GM23338 (cell line): ENCODE measurements around the gene AKR1C8. TPM values are rescaled to one million over a fixed set of nuclear protein-coding genes. Genes with fewer than 3 reads are reported as not detected.
A peak's percentile ranks its signal among the peaks of the same experiment; 100 is the strongest.

Experiments
- ATAC-seq: fragments of 200-7000 bp; cut with Tn5 transposase; 3 replicates; pipeline ENCODE4 v1.9.1; 2020
- DNase-seq: peaks from one replicate; pipeline ENCODE4 v3.0.0-alpha.2; 2015; ENCODE audit warnings: low spot score
- H2AFZ ChIP-seq: fragments of 200-600 bp; sonication (generic); 2 replicates; pipeline ENCODE4 v1.8.0; 2016; ENCODE audit warnings: antibody characterized with exemption, mild to moderate bottlenecking, moderate library complexity
- H3F3A ChIP-seq: fragments of 200-600 bp; sonication (generic); replicated peaks from 2 replicates; pipeline ENCODE4 v1.8.0; 2017; ENCODE audit warnings: antibody characterized with exemption, mixed run types, low read depth
- H3K27ac ChIP-seq: fragments of 200-600 bp; sonication (generic); 2 replicates; pipeline ENCODE4 v1.6.1; 2016; ENCODE audit warnings: low read depth
- H3K27me3 ChIP-seq: fragments of 200-600 bp; sonication (generic); 2 replicates; pipeline ENCODE4 v1.8.0; 2016; ENCODE audit warnings: mild to moderate bottlenecking, mixed run types, moderate library complexity; ENCODE audit not compliant: insufficient read depth
- H3K36me3 ChIP-seq: fragments of 200-600 bp; sonication (generic); 2 replicates; pipeline ENCODE4 v1.8.0; 2016; ENCODE audit warnings: mild to moderate bottlenecking; ENCODE audit not compliant: insufficient read depth
- H3K4me1 ChIP-seq: fragments of 200-600 bp; sonication (generic); 2 replicates; pipeline ENCODE4 v1.8.0; 2016; ENCODE audit warnings: mild to moderate bottlenecking, moderate library complexity; ENCODE audit not compliant: insufficient read depth
- H3K4me2 ChIP-seq: fragments of 200-600 bp; sonication (generic); 2 replicates; pipeline ENCODE4 v1.7.1; 2017; ENCODE audit warnings: mixed run types
- H3K4me3 ChIP-seq: fragments of 200-600 bp; sonication (generic); 2 replicates; pipeline ENCODE4 v1.6.1; 2016; ENCODE audit warnings: mixed run types
- H3K79me2 ChIP-seq: fragments of 200-600 bp; sonication (generic); replicated peaks from 2 replicates; pipeline ENCODE4 v1.8.0; 2017; ENCODE audit warnings: mild to moderate bottlenecking; ENCODE audit not compliant: insufficient read depth
- H3K9me2 ChIP-seq: fragments of 200-600 bp; sonication (generic); 2 replicates; pipeline ENCODE4 v1.8.0; 2017; ENCODE audit not compliant: insufficient read depth
- H4K20me1 ChIP-seq: fragments of 200-600 bp; sonication (generic); replicated peaks from 2 replicates; pipeline ENCODE4 v1.8.0; 2017; ENCODE audit warnings: mild to moderate bottlenecking; ENCODE audit not compliant: insufficient read depth
- H3K27ac Mint-ChIP-seq: 2 replicates; pipeline ENCODE4 v1.8.0; 2020; ENCODE audit warnings: inconsistent platforms, mild to moderate bottlenecking, moderate library complexity, mixed read lengths
- H3K27me3 Mint-ChIP-seq: 3 replicates; pipeline ENCODE4 v1.8.0; 2022; ENCODE audit warnings: low read depth, mild to moderate bottlenecking, moderate library complexity, mixed read lengths, inconsistent platforms; ENCODE audit not compliant: insufficient read depth, poor library complexity
- H3K36me3 Mint-ChIP-seq: 3 replicates; pipeline ENCODE4 v1.8.0; 2021; ENCODE audit warnings: low read depth, mild to moderate bottlenecking, inconsistent platforms, moderate library complexity, mixed read lengths
- H3K4me1 Mint-ChIP-seq: 3 replicates; pipeline ENCODE4 v1.8.0; 2020; ENCODE audit warnings: mild to moderate bottlenecking, inconsistent platforms, mixed read lengths
- H3K4me3 Mint-ChIP-seq: 3 replicates; pipeline ENCODE4 v1.8.0; 2021; ENCODE audit warnings: moderate library complexity, mild to moderate bottlenecking, inconsistent platforms, mixed read lengths
- H3K9me3 Mint-ChIP-seq: 3 replicates; pipeline ENCODE4 v1.8.0; 2020; ENCODE audit warnings: moderate library complexity, mild to moderate bottlenecking, inconsistent platforms, mixed read lengths
- EZH2 ChIP-seq: fragments of 200-600 bp; sonication (generic); IDR thresholded peaks from one replicate; pipeline ENCODE4 v1.8.0; 2017; ENCODE audit warnings: antibody characterized with exemption, mild to moderate bottlenecking, low read depth; ENCODE audit not compliant: unreplicated experiment
- JUNB ChIP-seq: IDR thresholded peaks from one replicate; pipeline ENCODE4 v1.6.1; 2016; ENCODE audit warnings: antibody characterized with exemption; ENCODE audit not compliant: unreplicated experiment
- NANOG ChIP-seq: IDR thresholded peaks from 2 replicates; pipeline ENCODE4 v1.6.1; 2016; ENCODE audit warnings: antibody characterized with exemption, borderline replicate concordance
- POLR2AphosphoS5 ChIP-seq: IDR thresholded peaks from 2 replicates; pipeline ENCODE4 v1.6.1; 2016; ENCODE audit warnings: antibody characterized with exemption, low read depth
- STAT1 ChIP-seq: IDR thresholded peaks from one replicate; pipeline ENCODE4 v1.6.1; 2016; ENCODE audit warnings: antibody characterized with exemption; ENCODE audit not compliant: unreplicated experiment
- ZNF114 ChIP-seq: fragments of 250-450 bp; sonication (Bioruptor Pico); IDR thresholded peaks from 2 replicates; pipeline ENCODE4 v1.5.0; 2020; ENCODE audit warnings: mild to moderate bottlenecking, moderate library complexity
- polyA plus RNA-seq: library from polyadenylated mRNA; unstranded; fragments of >200 nt; fragmentation: Nextera tagmentation; extraction: Ambion mirVana; gene quantifications from 2 replicates; pipeline ENCODE4 v1.2.1, GENCODE V29; 2016
- total RNA-seq: library from RNA; depleted of rRNA; stranded (reverse); fragments of >200 nt; shearing (Covaris generic); gene quantifications from 2 replicates; pipeline ENCODE4 v1.2.3, GENCODE V29; 2014
- TF ChIP-seq, protein P1 (sequence below), 2 experiments: fragments of 200-600 bp in 1 of 2; sonication (generic) in 1 of 2; conservative IDR thresholded peaks; 2 replicates each; pipeline versions ENCODE4 v1.5.1 to v1.6.1; 2016 to 2017; ENCODE audit warnings: antibody characterized with exemption in 2 of 2, low read depth in 2 of 2, mild to moderate bottlenecking in 2 of 2, moderate library complexity in 1 of 2
- TF ChIP-seq, protein P2 (sequence below): IDR thresholded peaks from one replicate; pipeline ENCODE4 v1.6.1; 2018; ENCODE audit warnings: antibody characterized with exemption; ENCODE audit not compliant: unreplicated experiment
- TF ChIP-seq, protein P3 (sequence below): IDR thresholded peaks from 2 replicates; pipeline ENCODE4 v1.6.1; 2016; ENCODE audit warnings: antibody characterized with exemption
- TF ChIP-seq, protein P4 (sequence below): fragments of 250-450 bp; sonication (Bioruptor Pico); IDR thresholded peaks from 2 replicates; pipeline ENCODE4 v1.5.0; 2020; ENCODE audit warnings: mild to moderate bottlenecking, moderate library complexity

AKR1C8 gene
- total and polyA plus RNA-seq, 2 experiments from 2014 or later, result not detected

DNA sequence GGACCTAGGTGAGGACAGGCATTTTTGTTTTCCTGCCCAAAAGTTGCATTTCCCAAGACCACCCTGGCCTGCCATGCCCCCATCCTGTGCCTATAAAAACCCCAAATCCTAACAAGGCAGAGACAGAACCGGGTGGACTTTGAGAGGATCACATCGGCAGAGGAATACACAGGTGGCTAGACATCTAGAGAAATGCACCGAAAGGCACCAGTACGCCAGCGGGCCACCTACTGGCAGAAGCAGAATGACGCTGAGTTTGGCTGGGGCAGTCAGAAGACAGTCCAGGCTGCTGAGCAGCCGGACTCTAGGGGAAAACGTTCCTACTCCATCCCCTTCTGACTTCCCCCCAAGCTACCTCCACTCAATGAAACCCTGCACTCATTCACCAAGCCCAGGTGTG is 14.4 kb upstream of the AKR1C8 start:
- no peaks in the 10 kb centered on the region for H3K4me1 ChIP-seq
- H3K27me3 Mint-ChIP-seq, result no peaks in the 10 kb centered on the region
- H3K27me3 ChIP-seq, result no peaks in the 10 kb centered on the region
- no peak overlapping the region for H3K4me3 ChIP-seq
- no peak overlapping the region for H3K27ac Mint-ChIP-seq
- no peak overlapping the region for H3K4me3 Mint-ChIP-seq
- no peaks in the 10 kb centered on the region for H3K4me1 Mint-ChIP-seq
- DNase-seq (peak; percentile 44), ATAC-seq (peak; percentile 78)
- no peaks in the 10 kb centered on the region for H3F3A ChIP-seq
- no peaks in the 10 kb centered on the region for H3K79me2 ChIP-seq
- peaks cover 14% of the 10 kb centered on the region for H3K9me3 Mint-ChIP-seq
- no peak overlapping the region for H3K27ac ChIP-seq
- H4K20me1 ChIP-seq, result no peaks in the 10 kb centered on the region
- no peaks in the 10 kb centered on the region for H3K36me3 ChIP-seq
- no peaks in the 10 kb centered on the region for H3K36me3 Mint-ChIP-seq
- H2AFZ ChIP-seq, result no peak overlapping the region
- H3K9me2 ChIP-seq, result 0 out of 2 replicates have a peak, but pooled peaks cover under 1% of the 10 kb centered on the region
- H3K4me2 ChIP-seq, result no peak overlapping the region
- TF ChIP-seq, protein P1, sequence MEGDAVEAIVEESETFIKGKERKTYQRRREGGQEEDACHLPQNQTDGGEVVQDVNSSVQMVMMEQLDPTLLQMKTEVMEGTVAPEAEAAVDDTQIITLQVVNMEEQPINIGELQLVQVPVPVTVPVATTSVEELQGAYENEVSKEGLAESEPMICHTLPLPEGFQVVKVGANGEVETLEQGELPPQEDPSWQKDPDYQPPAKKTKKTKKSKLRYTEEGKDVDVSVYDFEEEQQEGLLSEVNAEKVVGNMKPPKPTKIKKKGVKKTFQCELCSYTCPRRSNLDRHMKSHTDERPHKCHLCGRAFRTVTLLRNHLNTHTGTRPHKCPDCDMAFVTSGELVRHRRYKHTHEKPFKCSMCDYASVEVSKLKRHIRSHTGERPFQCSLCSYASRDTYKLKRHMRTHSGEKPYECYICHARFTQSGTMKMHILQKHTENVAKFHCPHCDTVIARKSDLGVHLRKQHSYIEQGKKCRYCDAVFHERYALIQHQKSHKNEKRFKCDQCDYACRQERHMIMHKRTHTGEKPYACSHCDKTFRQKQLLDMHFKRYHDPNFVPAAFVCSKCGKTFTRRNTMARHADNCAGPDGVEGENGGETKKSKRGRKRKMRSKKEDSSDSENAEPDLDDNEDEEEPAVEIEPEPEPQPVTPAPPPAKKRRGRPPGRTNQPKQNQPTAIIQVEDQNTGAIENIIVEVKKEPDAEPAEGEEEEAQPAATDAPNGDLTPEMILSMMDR (conservative IDR thresholded peaks at IDR 0.05; ENCODE audit: low read depth in 2 of 2), result peak; percentile 48 to 61
- TF ChIP-seq EZH2, result no peak

DNA sequence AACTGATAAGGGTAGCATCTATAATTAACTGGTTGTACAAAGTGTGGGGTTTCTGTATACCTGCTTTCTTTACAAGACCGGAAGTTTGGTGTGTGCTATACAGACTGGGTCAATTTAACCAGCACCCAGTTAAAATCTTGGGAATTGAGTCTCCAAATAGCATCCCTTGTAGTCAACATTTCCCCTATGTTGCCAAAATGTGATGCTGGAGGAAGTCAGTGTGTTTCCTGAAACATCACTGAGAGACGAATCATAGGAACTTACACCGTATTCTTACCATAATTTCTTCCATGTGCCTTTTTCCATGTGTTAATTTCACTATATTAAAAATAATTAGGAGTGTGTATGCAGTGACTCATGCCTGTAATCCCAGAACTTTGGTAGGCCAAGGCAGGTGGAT is 13.4 kb upstream of the AKR1C8 start:
- Histone ChIP-seq H3K4me3 (no peak overlapping the region), H2AFZ (no peak overlapping the region), H3K4me1 (no peaks in the 10 kb centered on the region), H3K36me3 (no peaks in the 10 kb centered on the region), H3F3A (no peaks in the 10 kb centered on the region), H4K20me1 (no peaks in the 10 kb centered on the region), H3K79me2 (no peaks in the 10 kb centered on the region), H3K27ac (no peak overlapping the region), H3K4me2 (no peak overlapping the region), H3K27me3 (no peaks in the 10 kb centered on the region), H3K9me2 (no peaks in the 10 kb centered on the region)
- H3K9me3 Mint-ChIP-seq, result peaks cover 8% of the 10 kb centered on the region
- ATAC-seq (no peak), DNase-seq (no peak)
- no peaks in the 10 kb centered on the region for H3K27me3 Mint-ChIP-seq
- no peak overlapping the region for H3K27ac Mint-ChIP-seq
- no peaks in the 10 kb centered on the region for H3K4me1 Mint-ChIP-seq
- H3K36me3 Mint-ChIP-seq, result no peaks in the 10 kb centered on the region
- no peak overlapping the region for H3K4me3 Mint-ChIP-seq
- TF ChIP-seq EZH2 (no peak), NANOG (no peak), POLR2AphosphoS5 (no peak), JUNB (no peak), ZNF114 (CRISPR knock-in tag) (no peak), STAT1 (no peak)
- TF ChIP-seq, protein P2, sequence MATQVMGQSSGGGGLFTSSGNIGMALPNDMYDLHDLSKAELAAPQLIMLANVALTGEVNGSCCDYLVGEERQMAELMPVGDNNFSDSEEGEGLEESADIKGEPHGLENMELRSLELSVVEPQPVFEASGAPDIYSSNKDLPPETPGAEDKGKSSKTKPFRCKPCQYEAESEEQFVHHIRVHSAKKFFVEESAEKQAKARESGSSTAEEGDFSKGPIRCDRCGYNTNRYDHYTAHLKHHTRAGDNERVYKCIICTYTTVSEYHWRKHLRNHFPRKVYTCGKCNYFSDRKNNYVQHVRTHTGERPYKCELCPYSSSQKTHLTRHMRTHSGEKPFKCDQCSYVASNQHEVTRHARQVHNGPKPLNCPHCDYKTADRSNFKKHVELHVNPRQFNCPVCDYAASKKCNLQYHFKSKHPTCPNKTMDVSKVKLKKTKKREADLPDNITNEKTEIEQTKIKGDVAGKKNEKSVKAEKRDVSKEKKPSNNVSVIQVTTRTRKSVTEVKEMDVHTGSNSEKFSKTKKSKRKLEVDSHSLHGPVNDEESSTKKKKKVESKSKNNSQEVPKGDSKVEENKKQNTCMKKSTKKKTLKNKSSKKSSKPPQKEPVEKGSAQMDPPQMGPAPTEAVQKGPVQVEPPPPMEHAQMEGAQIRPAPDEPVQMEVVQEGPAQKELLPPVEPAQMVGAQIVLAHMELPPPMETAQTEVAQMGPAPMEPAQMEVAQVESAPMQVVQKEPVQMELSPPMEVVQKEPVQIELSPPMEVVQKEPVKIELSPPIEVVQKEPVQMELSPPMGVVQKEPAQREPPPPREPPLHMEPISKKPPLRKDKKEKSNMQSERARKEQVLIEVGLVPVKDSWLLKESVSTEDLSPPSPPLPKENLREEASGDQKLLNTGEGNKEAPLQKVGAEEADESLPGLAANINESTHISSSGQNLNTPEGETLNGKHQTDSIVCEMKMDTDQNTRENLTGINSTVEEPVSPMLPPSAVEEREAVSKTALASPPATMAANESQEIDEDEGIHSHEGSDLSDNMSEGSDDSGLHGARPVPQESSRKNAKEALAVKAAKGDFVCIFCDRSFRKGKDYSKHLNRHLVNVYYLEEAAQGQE, result no peak
- TF ChIP-seq, protein P3, sequence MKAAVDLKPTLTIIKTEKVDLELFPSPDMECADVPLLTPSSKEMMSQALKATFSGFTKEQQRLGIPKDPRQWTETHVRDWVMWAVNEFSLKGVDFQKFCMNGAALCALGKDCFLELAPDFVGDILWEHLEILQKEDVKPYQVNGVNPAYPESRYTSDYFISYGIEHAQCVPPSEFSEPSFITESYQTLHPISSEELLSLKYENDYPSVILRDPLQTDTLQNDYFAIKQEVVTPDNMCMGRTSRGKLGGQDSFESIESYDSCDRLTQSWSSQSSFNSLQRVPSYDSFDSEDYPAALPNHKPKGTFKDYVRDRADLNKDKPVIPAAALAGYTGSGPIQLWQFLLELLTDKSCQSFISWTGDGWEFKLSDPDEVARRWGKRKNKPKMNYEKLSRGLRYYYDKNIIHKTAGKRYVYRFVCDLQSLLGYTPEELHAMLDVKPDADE, result no peak
- TF ChIP-seq, protein P4, sequence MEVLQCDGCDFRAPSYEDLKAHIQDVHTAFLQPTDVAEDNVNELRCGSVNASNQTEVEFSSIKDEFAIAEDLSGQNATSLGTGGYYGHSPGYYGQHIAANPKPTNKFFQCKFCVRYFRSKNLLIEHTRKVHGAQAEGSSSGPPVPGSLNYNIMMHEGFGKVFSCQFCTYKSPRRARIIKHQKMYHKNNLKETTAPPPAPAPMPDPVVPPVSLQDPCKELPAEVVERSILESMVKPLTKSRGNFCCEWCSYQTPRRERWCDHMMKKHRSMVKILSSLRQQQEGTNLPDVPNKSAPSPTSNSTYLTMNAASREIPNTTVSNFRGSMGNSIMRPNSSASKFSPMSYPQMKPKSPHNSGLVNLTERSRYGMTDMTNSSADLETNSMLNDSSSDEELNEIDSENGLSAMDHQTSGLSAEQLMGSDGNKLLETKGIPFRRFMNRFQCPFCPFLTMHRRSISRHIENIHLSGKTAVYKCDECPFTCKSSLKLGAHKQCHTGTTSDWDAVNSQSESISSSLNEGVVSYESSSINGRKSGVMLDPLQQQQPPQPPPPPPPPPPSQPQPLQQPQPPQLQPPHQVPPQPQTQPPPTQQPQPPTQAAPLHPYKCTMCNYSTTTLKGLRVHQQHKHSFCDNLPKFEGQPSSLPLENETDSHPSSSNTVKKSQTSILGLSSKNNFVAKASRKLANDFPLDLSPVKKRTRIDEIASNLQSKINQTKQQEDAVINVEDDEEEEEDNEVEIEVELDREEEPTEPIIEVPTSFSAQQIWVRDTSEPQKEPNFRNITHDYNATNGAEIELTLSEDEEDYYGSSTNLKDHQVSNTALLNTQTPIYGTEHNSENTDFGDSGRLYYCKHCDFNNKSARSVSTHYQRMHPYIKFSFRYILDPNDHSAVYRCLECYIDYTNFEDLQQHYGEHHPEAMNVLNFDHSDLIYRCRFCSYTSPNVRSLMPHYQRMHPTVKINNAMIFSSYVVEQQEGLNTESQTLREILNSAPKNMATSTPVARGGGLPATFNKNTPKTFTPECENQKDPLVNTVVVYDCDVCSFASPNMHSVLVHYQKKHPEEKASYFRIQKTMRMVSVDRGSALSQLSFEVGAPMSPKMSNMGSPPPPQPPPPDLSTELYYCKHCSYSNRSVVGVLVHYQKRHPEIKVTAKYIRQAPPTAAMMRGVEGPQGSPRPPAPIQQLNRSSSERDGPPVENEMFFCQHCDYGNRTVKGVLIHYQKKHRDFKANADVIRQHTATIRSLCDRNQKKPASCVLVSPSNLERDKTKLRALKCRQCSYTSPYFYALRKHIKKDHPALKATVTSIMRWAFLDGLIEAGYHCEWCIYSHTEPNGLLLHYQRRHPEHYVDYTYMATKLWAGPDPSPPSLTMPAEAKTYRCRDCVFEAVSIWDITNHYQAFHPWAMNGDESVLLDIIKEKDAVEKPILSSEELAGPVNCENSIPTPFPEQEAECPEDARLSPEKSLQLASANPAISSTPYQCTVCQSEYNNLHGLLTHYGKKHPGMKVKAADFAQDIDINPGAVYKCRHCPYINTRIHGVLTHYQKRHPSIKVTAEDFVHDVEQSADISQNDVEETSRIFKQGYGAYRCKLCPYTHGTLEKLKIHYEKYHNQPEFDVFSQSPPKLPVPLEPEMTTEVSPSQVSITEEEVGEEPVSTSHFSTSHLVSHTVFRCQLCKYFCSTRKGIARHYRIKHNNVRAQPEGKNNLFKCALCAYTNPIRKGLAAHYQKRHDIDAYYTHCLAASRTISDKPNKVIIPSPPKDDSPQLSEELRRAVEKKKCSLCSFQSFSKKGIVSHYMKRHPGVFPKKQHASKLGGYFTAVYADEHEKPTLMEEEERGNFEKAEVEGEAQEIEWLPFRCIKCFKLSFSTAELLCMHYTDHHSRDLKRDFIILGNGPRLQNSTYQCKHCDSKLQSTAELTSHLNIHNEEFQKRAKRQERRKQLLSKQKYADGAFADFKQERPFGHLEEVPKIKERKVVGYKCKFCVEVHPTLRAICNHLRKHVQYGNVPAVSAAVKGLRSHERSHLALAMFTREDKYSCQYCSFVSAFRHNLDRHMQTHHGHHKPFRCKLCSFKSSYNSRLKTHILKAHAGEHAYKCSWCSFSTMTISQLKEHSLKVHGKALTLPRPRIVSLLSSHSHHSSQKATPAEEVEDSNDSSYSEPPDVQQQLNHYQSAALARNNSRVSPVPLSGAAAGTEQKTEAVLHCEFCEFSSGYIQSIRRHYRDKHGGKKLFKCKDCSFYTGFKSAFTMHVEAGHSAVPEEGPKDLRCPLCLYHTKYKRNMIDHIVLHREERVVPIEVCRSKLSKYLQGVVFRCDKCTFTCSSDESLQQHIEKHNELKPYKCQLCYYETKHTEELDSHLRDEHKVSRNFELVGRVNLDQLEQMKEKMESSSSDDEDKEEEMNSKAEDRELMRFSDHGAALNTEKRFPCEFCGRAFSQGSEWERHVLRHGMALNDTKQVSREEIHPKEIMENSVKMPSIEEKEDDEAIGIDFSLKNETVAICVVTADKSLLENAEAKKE (CRISPR knock-in tag), result no peak
